Measurements from ENCODE around the gene ANKMY2.

Gene ANKMY2

GRCh38 chr7:16590424-16590823 is 55.1 kb downstream of the ANKMY2 start:
- Histone ChIP-seq H3K27ac (ENCODE audit: low read length) (no peak overlapping the region), H3K27me3 (ENCODE audit: low read depth, low read length) (no peaks in the 10 kb centered on the region), H3K36me3 (ENCODE audit: control insufficient read depth in 1 of 2, insufficient read depth in 2 of 2, low read length in 2 of 2) (no peaks in the 10 kb centered on the region), H3K4me3 (ENCODE audit: low read depth in 1 of 2, low read length in 2 of 2) (no peak overlapping the region), H3K9me3 (ENCODE audit: control insufficient read depth in 1 of 2, low read length in 2 of 2) (no peaks in the 10 kb centered on the region), H3K4me1 (ENCODE audit: control insufficient read depth in 1 of 2, insufficient read depth in 2 of 2, low read length in 2 of 2) (no peaks in the 10 kb centered on the region)

DNA sequence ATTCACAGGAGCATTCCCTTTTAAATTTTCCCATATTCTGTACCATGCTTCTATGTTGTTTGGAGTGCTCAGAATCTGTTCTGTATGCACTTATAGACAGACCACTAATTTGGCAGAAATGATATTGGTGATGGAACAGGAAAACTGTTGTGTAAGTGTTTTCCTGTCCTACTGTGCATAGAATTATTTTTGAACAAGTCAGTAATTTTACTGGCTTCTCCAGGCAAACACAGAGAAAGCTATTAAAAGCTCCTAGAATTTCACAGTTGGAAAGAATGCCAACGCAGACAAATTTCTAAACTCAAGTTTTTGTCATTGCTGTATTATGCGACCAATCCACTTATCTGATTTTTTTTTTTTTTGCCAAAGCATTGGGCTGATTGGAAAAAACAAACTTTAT is 55.7 kb downstream of the ANKMY2 start:
- no peak overlapping the region for H3K27ac ChIP-seq (ENCODE audit: low read length)
- H3K4me1 ChIP-seq (ENCODE audit: control insufficient read depth in 1 of 2, insufficient read depth in 2 of 2, low read length in 2 of 2) = no peaks in the 10 kb centered on the region
- H3K36me3 ChIP-seq (ENCODE audit: control insufficient read depth in 1 of 2, insufficient read depth in 2 of 2, low read length in 2 of 2) = no peaks in the 10 kb centered on the region
- H3K4me3 ChIP-seq (ENCODE audit: low read depth in 1 of 2, low read length in 2 of 2) = no peak overlapping the region
- H3K9me3 ChIP-seq (ENCODE audit: control insufficient read depth in 1 of 2, low read length in 2 of 2) = no peaks in the 10 kb centered on the region
- H3K27me3 ChIP-seq (ENCODE audit: low read depth, low read length) = no peaks in the 10 kb centered on the region

DNA sequence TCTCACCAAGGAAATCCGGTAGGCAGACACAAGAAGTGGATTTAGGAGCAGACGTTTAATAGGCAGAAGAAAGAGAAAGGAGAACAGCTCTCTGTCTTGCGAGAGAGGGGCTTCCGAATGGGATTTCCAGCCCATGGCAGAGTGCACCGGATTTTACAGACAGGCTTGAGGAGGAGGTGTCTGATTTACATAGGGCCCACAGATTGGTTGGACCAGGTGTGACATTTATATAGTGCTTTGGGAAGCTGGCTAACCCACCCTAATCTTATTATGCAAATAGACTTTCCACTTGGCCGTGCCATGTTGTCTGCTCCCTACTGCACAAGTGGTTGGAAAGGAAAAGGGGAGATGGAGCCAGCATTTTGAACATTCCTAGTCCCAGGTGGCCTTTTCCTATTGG is 57.8 kb downstream of the ANKMY2 start:
- H3K27me3 ChIP-seq (ENCODE audit: low read depth, low read length) = no peaks in the 10 kb centered on the region
- no peaks in the 10 kb centered on the region for H3K9me3 ChIP-seq (ENCODE audit: control insufficient read depth in 1 of 2, low read length in 2 of 2)
- no peak overlapping the region for H3K4me3 ChIP-seq (ENCODE audit: low read depth in 1 of 2, low read length in 2 of 2)
- no peaks in the 10 kb centered on the region for H3K4me1 ChIP-seq (ENCODE audit: control insufficient read depth in 1 of 2, insufficient read depth in 2 of 2, low read length in 2 of 2)
- H3K27ac ChIP-seq (ENCODE audit: low read length) = no peak overlapping the region
- no peaks in the 10 kb centered on the region for H3K36me3 ChIP-seq (ENCODE audit: control insufficient read depth in 1 of 2, insufficient read depth in 2 of 2, low read length in 2 of 2)

DNA sequence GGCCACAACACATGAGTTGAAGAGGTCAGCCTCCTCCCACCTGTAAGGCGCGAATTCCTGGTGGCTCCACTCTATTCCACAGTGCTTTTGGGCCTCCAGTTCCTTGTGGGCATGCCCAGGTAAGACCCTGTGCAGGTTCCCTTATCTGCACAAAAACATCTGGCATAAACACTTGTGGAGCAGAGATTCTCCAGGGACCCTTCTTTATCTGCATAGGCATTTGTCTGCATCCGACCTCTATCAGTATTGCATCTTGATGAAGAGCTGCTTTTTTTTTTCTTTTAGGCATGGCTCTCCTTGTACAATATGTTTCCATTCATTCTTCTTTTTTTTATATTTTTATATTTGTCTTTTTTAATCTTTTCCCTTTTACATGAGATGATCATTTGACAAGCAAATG is 58.4 kb downstream of the ANKMY2 start:
- H3K4me3 ChIP-seq (ENCODE audit: low read depth in 1 of 2, low read length in 2 of 2) = no peak overlapping the region
- no peak overlapping the region for H3K27ac ChIP-seq (ENCODE audit: low read length)

GRCh38 chr7:16586081-16586874 is 59.3 kb downstream of the ANKMY2 start:
- no peak overlapping the region for H3K27ac ChIP-seq (ENCODE audit: low read length)
- H3K27me3 ChIP-seq (ENCODE audit: low read depth, low read length) = no peaks in the 10 kb centered on the region
- H3K36me3 ChIP-seq (ENCODE audit: control insufficient read depth in 1 of 2, insufficient read depth in 2 of 2, low read length in 2 of 2) = no peaks in the 10 kb centered on the region
- H3K9me3 ChIP-seq (ENCODE audit: control insufficient read depth in 1 of 2, low read length in 2 of 2) = no peaks in the 10 kb centered on the region
- no peak overlapping the region for H3K4me3 ChIP-seq (ENCODE audit: low read depth in 1 of 2, low read length in 2 of 2)
- no peaks in the 10 kb centered on the region for H3K4me1 ChIP-seq (ENCODE audit: control insufficient read depth in 1 of 2, insufficient read depth in 2 of 2, low read length in 2 of 2)

More for the DNA sequence above, 58.4 kb downstream of the ANKMY2 start:
- Histone ChIP-seq H3K4me1 (ENCODE audit: control insufficient read depth in 1 of 2, insufficient read depth in 2 of 2, low read length in 2 of 2) (no peaks in the 10 kb centered on the region), H3K9me3 (ENCODE audit: control insufficient read depth in 1 of 2, low read length in 2 of 2) (no peaks in the 10 kb centered on the region), H3K36me3 (ENCODE audit: control insufficient read depth in 1 of 2, insufficient read depth in 2 of 2, low read length in 2 of 2) (no peaks in the 10 kb centered on the region), H3K27me3 (ENCODE audit: low read depth, low read length) (no peaks in the 10 kb centered on the region)

GRCh38 chr7:16585540-16585939 is 60.0 kb downstream of the ANKMY2 start:
- no peaks in the 10 kb centered on the region for H3K27me3 ChIP-seq (ENCODE audit: low read depth, low read length)
- H3K36me3 ChIP-seq (ENCODE audit: control insufficient read depth in 1 of 2, insufficient read depth in 2 of 2, low read length in 2 of 2) = no peaks in the 10 kb centered on the region
- H3K27ac ChIP-seq (ENCODE audit: low read length) = no peak overlapping the region
- H3K4me3 ChIP-seq (ENCODE audit: low read depth in 1 of 2, low read length in 2 of 2) = no peak overlapping the region
- H3K9me3 ChIP-seq (ENCODE audit: control insufficient read depth in 1 of 2, low read length in 2 of 2) = no peaks in the 10 kb centered on the region
- H3K4me1 ChIP-seq (ENCODE audit: control insufficient read depth in 1 of 2, insufficient read depth in 2 of 2, low read length in 2 of 2) = no peaks in the 10 kb centered on the region

GRCh38 chr7:16583834-16584233 is 61.7 kb downstream of the ANKMY2 start:
- H3K27me3 ChIP-seq (ENCODE audit: low read depth, low read length) = no peaks in the 10 kb centered on the region
- H3K4me1 ChIP-seq (ENCODE audit: control insufficient read depth in 1 of 2, insufficient read depth in 2 of 2, low read length in 2 of 2) = no peaks in the 10 kb centered on the region
- no peak overlapping the region for H3K4me3 ChIP-seq (ENCODE audit: low read depth in 1 of 2, low read length in 2 of 2)
- no peaks in the 10 kb centered on the region for H3K36me3 ChIP-seq (ENCODE audit: control insufficient read depth in 1 of 2, insufficient read depth in 2 of 2, low read length in 2 of 2)
- no peaks in the 10 kb centered on the region for H3K9me3 ChIP-seq (ENCODE audit: control insufficient read depth in 1 of 2, low read length in 2 of 2)
- H3K27ac ChIP-seq (ENCODE audit: low read length) = no peak overlapping the region

DNA sequence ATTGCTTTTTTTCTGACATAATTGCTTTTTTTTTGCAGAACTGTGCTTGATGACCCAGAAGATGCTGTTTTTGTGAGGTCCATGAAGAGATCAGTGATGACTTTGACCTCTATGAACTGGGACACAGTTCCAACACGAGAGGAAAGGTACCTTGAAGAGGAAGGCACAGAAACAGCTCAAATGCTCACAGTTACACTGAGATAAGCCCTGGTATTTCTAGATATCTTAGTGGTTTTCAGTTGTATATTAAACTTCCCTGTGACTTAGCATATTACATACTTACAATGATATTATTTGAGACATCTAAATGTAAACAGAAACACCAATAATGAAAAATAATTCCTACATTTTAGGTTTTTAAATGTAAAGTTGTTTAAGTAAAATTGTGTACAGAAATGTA is 64.3 kb downstream of the ANKMY2 start:
- Histone ChIP-seq H3K27me3 (ENCODE audit: low read depth, low read length) (no peaks in the 10 kb centered on the region), H3K36me3 (ENCODE audit: control insufficient read depth in 1 of 2, insufficient read depth in 2 of 2, low read length in 2 of 2) (no peaks in the 10 kb centered on the region), H3K27ac (ENCODE audit: low read length) (no peak overlapping the region), H3K4me1 (ENCODE audit: control insufficient read depth in 1 of 2, insufficient read depth in 2 of 2, low read length in 2 of 2) (no peaks in the 10 kb centered on the region), H3K4me3 (ENCODE audit: low read depth in 1 of 2, low read length in 2 of 2) (no peak overlapping the region), H3K9me3 (ENCODE audit: control insufficient read depth in 1 of 2, low read length in 2 of 2) (no peaks in the 10 kb centered on the region)

DNA sequence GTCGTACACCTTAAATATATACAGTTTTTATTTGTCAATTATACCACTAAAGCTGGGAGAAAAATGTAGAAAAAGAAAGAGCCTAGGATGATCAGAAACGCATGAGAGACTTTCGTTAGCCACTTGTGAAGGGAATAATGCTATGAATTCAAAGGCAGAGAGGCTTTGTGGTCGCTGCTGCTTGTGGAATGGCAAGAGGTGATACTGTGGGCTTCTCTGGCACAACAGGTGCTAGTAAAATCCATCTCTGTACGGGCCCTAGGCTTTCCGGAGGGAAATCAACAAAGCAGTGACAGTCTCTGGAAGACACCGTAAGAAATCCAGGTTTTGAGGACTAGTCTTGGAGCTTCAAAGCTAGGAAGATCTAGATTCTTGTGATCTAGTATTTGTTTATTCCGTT is 66.3 kb downstream of the ANKMY2 start:
- Histone ChIP-seq H3K9me3 (ENCODE audit: control insufficient read depth in 1 of 2, low read length in 2 of 2) (no peaks in the 10 kb centered on the region), H3K4me1 (ENCODE audit: control insufficient read depth in 1 of 2, insufficient read depth in 2 of 2, low read length in 2 of 2) (no peaks in the 10 kb centered on the region), H3K27me3 (ENCODE audit: low read depth, low read length) (no peaks in the 10 kb centered on the region), H3K27ac (ENCODE audit: low read length) (no peak overlapping the region), H3K4me3 (ENCODE audit: low read depth in 1 of 2, low read length in 2 of 2) (no peak overlapping the region), H3K36me3 (ENCODE audit: control insufficient read depth in 1 of 2, insufficient read depth in 2 of 2, low read length in 2 of 2) (no peaks in the 10 kb centered on the region)

- H3K4me1 ChIP-seq (ENCODE audit: control insufficient read depth in 1 of 2, insufficient read depth in 2 of 2, low read length in 2 of 2) = no peaks in the 10 kb centered on the region
- no peaks in the 10 kb centered on the region for H3K27me3 ChIP-seq (ENCODE audit: low read depth, low read length)
- no peak overlapping the region for H3K4me3 ChIP-seq (ENCODE audit: low read depth in 1 of 2, low read length in 2 of 2)
- no peak overlapping the region for H3K27ac ChIP-seq (ENCODE audit: low read length)
- no peaks in the 10 kb centered on the region for H3K36me3 ChIP-seq (ENCODE audit: control insufficient read depth in 1 of 2, insufficient read depth in 2 of 2, low read length in 2 of 2)
- H3K9me3 ChIP-seq (ENCODE audit: control insufficient read depth in 1 of 2, low read length in 2 of 2) = no peaks in the 10 kb centered on the region
These were observed 73.6 kb downstream of the ANKMY2 start for GRCh38 chr7:16571941-16572340.

GRCh38 chr7:16564909-16565426 is 80.6 kb downstream of the ANKMY2 start:
- Histone ChIP-seq H3K9me3 (ENCODE audit: control insufficient read depth in 1 of 2, low read length in 2 of 2) (no peaks in the 10 kb centered on the region), H3K27me3 (ENCODE audit: low read depth, low read length) (no peaks in the 10 kb centered on the region), H3K36me3 (ENCODE audit: control insufficient read depth in 1 of 2, insufficient read depth in 2 of 2, low read length in 2 of 2) (no peaks in the 10 kb centered on the region), H3K4me1 (ENCODE audit: control insufficient read depth in 1 of 2, insufficient read depth in 2 of 2, low read length in 2 of 2) (peaks cover 0 to 4% of the 10 kb centered on the region in 2 donors), H3K27ac (ENCODE audit: low read length) (no peak overlapping the region), H3K4me3 (ENCODE audit: low read depth in 1 of 2, low read length in 2 of 2) (no peak overlapping the region)

DNA sequence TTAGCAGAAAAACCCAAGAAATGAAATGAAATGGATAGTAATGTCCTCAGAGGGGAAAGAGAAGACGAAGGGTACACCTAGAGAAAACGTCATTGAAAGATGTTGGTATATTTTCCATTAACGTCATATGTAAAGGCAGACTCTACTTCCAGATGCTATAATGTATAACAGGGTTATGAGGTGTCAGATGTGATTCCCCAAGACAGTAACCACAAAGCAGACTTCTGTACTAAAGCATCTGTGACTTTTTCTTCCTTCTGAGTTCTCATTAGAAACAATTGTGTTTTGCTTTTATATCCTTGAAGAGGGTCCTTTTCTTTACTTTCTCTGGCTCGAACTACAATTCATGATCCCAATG is 81.6 kb downstream of the ANKMY2 start:
- Histone ChIP-seq H3K27ac (ENCODE audit: low read length) (no peak overlapping the region), H3K27me3 (ENCODE audit: low read depth, low read length) (no peaks in the 10 kb centered on the region), H3K4me3 (ENCODE audit: low read depth in 1 of 2, low read length in 2 of 2) (no peak overlapping the region), H3K36me3 (ENCODE audit: control insufficient read depth in 1 of 2, insufficient read depth in 2 of 2, low read length in 2 of 2) (no peaks in the 10 kb centered on the region), H3K4me1 (ENCODE audit: control insufficient read depth in 1 of 2, insufficient read depth in 2 of 2, low read length in 2 of 2) (peaks cover 0 to 4% of the 10 kb centered on the region in 2 donors), H3K9me3 (ENCODE audit: control insufficient read depth in 1 of 2, low read length in 2 of 2) (no peaks in the 10 kb centered on the region)
